IPS DF 19.7 (cell line): ENCODE measurements around the gene COL25A1.
"Not testable (repeated sequence)": the region's sequence is repeated elsewhere in the genome, so short reads cannot be mapped to it uniquely, and the experiment has no call there.

Experiments
- DNase-seq: peaks from one replicate; pipeline ENCODE4 v3.0.0-alpha.2; 2013; ENCODE audit warnings: low read depth, low spot score

The COL25A1 gene

DNA sequence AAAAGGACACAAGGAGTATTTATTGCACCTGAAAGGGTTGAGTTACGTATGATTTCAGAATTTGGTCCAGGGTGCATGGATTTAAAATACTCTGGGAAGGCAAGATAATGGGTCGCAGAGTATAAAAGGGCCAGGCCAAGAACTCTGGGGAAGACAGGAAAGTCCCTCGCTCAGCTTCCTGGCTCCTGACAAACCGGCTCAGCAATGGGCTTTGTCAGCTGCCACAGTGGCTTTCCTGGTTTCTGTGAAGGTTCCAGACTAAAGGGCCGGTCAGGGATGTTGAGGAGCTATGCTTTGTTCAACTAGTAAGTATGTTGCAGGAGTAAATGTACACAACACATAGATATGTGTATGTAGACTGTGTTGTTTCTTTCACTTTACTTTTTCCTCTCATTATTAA, 385.2 kb downstream of the COL25A1 start:
- DNase-seq, result no peak

DNA sequence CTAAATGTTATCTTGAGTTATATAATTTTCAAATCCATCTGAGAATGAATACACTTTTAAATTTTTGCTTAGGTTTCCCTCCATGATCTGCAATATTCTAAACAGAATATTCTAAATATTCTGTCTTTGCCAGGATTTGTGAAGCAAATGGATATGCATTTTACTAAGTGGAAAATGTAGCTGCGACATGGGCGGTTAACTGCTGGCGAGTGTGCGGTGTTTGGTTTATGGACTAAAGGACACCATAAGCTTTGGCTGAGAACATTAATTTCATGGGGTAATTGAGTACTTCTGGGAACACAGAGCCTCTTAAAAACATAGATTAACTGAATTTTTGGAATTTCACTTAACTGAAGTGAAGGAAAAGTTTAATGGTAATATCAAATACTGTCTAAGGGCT, 385.8 kb downstream of the COL25A1 start:
- DNase-seq, result no peak

DNA sequence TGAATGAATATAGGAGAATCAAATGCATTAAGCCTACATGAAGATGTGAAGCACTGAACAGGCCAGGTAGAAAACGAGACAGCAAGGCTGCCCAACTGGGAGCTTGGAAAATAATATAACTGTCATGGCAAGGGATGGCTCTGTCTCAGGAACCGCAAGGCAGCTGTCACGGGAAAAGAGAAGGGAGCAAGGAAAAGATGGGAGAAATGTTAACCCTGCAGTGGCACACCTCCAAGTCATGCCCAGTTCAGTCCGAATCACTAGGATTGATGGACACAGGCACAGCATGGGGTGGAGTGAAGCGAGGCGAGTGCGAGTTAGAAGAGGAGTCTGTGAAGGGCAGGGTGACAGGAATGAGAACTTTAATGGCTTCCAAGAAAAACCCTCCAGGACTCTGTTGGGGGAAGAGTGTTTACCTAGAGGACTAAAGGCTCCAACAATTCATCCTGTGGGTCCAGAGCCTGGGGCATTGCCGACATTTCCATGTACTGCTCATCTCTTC, 395.5 kb downstream of the COL25A1 start:
- no peak for DNase-seq

DNA sequence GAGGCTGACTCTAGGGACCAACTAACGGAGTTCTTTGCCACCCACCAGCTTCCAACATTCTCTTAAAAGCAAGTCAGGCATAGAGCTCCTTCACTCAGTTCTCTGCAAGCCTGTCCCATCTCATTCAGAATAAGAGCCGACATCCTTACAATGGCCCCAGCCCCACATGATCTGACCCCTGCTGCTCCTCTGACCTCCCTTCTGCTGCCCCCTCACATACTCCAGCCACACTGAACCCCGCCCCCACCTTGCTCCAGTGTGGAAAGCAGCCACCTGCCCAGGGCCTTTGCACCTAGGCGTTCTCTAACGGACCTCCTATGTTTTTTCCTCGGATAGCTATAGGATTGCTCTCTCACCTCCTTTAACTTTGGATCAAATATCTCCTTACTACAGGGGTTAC, 396.5 kb downstream of the COL25A1 start:
- no peak for DNase-seq

DNA sequence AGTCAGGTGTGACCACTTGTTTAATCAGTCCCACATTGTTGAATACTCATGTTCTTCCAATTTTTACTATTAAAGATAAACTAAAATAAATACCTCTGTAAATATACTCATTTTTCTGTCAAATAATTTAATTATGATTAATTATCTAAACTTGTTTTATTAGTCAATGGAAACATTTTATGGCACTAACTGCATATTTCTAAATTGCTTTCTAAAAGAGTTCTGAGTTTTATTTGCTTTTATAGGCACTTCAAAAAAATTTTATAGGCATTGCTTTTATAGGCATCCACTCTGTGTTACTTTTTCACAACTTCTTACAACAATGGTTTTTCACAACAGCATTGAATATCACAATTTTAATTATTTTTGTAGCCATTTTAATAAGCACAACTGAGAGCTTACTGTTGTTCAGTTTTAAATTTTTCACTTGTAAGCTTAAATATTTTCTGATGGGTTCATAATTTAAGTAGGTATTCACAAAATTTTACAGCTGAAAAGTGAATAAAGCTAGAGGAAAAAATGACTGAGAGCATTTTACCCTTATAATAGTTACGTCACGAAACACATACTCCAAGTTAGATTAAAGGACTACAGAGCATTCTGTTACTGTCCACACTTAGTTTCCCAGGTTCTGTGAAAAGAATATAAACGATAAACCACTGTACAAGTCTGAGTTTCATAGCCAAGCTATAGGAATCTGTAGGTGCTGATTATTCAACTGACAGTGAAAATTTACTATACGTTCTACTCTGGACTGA, 398.8 kb downstream of the COL25A1 start:
- DNase-seq, result no peak

DNA sequence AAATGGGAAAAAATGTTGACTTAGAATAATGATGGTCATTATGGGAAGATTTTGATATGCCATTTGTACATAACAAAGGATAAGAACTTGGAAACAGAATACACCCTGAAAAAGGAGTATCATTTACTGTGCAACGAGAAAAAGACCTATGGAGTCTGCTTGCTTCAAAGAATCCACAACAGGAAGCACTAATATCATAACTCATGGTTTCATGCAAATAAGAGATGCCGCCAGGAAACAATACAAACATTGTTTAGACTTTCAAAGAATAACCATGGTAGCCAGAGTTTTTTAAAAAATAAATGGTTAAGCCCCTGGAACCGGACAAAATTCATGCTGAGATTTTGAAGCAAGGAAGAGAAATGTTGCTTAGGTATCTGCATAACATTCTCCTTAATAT, 399.7 kb downstream of the COL25A1 start:
- DNase-seq, result no peak

DNA sequence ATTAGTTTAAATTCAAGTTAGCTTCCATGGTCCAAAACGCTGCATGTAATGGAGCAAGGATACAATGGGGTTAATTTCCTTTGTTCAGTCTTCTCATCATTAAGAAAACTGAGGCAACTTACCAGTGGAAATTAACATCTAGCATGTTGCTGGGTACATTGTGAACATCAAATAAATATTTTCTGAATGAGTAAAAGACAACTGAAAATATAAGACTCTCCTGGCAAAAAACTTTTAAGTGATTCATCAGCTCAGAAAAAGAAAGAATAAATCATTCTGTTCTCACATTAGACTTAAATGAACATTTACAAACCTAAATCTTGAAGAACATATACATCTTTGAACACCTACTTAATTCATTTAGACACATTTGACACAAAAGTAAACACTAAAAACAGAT, 401.2 kb downstream of the COL25A1 start:
- no peak for DNase-seq

DNA sequence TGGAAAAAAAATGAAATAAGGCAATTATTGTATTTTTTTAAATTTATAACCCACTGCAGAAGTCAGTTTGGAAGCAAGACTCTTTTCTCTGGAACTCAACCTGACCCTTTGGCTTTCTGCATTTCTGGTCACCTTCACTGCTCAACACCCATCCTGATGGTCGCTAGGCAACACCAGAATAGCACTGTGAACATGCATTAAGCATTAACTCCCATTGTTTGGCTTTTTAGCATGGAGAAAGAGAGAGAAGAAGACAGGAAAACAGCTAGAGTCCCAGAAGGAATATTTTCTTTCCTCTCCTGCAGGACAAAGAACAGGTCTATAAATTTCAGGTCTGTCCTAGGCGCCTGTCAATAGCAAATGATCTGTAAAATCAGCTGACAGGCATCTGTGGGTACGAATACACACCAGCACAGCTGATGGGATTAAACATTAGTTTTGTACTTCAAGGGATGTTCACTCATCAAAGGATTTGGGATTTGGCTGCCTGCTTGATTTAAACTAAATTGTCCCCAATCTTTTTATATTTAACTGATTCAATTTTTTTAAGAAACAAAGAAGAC, 402.4 kb downstream of the COL25A1 start:
- peak; percentile 40 for DNase-seq

DNA sequence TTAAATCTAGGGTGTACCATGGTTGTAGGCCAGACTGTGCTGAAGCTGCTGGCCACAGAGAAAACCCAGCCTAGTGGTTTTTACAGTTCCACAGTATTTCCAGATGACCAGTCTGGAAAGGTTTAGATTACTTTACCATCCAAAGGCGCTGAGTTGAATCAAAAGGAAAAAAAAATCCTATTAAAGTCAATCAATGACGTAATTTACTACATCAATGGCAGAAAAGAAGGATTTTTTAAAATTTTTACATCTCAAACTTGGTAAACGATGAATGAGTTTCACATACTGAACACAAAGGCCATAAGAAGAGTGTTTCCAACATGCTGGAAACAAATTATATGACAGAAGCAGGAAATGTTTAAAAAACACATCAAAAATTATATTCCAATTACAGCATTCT, 409.0 kb downstream of the COL25A1 start:
- DNase-seq, result no peak

DNA sequence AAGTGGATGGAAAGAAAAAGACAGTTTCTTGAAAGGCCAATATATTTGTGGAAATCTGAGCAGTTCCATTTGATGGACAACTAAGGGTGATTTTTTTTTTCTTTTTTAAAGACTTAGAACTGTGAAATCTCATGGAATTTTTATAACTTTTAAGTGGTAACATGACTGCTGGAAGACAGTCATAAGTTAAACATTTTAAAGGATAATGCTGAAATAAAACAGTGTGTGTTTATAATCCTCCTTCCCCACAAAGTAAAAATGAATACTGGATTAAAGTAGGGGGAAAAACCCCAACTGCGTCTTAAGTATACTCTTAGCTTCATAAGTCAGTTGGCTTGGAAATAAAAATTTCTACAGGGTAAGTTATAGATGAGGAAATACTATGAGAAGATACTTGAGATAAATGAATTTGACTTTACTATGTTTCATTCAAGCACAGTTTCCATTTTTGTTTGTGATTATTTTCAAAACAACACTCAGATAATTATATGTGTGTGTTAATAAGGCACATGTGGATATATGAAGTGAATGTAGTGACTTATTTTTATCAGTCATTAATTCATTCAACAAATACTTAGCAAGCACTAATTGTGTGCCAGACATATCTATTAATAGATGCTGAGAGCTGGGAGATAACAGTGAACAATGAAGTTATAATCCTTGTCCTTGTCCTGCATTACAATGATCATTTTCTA, 410.4 kb downstream of the COL25A1 start:
- no peak for DNase-seq

DNA sequence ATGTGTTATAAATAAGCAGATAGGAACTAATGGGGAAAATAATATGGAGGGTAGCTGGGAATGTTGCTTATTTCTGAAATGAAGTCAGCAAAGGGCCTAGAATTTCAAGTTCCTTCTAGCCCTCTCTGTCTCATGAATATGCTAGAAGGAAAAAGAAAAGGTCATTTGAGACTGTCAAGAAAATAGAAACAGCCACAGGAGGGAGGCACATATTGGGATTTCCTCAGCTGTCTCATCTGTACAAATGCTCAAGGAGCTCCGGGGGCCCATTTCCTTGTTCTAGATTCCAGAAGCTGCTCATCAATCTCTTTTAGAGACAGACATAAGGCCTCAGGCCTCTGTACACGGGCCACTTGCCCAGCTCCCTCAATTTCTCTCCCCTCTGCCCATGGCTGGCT, 412.0 kb downstream of the COL25A1 start:
- no peak for DNase-seq

DNA sequence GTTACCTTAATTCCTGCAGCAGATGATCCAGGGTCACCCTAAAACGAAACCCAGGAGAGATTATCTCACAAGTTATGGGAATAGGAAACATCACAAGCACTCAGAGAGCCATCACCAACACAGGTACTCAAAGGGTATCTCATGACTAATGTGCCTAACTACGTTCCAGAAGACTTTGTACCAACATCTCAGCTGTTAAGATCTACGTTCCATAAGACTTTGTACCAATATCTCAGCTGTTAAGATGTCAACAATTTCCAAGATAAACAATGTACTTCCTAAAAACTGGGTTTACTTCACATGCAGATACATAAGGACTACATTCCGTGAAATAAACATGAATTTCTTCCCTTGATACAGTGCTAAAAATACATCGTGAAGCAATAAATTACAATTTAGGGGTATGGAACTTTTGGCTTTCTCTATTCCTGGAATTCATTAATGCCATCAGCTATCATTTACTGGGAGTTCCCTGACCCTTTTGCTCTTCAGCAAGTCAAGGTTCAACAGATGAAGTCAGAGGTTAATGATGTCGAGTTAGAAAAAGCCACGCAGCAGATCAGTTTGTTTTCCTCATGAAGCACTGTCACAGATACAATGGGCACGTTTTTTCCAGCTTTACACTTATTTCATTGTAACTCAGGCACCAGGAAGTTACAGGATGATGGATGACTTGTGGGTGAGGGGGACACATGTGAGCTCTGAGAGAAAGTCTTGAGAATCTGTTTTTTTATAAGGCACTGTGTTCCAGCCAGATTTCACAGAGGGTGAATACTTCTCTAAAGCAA, 412.6 kb downstream of the COL25A1 start:
- no peak for DNase-seq

DNA sequence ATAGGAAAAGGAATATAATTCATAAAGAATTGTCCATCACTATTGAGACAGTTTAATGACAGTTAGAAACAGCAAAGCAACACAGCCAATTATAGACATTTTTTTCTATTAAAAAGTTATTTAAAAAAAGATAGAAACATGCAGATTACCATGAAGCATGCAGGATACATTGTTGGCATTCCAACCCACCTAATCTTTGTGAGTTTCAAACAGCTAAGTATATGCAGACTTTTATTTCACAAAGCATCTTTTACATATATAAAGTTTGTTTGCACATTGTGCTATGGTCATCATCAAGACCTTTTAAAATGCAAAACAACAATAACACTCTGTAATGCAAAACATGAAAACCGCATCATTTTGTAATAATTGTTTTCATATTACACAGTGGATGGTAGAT, 413.7 kb downstream of the COL25A1 start:
- DNase-seq, result no peak

DNA sequence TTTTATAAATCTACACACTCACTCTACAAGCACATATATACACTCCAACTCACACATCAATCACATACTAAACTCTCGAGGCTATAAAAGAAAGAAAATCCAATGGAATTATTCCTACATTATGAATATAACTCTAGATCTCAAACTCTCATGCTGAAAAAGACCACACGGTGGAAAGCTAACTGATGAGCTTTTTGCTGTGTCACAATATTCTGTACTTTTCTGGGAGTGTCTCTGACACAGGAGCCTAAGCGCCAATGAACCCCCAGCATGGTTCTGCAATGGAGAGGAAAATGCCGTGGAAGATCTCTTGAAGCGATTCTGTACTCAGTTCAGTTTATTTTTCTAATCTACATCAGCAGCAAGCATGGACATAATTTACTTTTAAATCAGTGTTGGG, 415.4 kb downstream of the COL25A1 start:
- DNase-seq, result no peak

DNA sequence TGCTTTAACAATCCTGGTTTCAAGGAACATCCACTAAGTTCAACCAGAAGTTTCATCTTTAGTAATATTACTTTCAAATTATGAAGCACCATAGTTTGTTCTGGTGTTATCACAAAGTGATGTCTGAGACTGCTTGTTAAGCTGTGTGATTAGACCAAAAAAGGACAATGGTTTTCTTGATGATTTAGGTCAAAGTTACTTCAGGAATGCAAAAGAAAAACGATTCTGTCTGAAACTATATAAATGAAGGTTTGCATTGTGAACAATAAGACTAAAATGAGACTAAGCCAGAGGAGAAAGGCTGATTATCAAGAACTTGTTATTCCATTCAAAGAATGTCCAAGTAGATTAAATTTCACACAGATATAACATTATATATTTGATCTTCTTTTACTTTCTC, 417.2 kb downstream of the COL25A1 start:
- no peak for DNase-seq

DNA sequence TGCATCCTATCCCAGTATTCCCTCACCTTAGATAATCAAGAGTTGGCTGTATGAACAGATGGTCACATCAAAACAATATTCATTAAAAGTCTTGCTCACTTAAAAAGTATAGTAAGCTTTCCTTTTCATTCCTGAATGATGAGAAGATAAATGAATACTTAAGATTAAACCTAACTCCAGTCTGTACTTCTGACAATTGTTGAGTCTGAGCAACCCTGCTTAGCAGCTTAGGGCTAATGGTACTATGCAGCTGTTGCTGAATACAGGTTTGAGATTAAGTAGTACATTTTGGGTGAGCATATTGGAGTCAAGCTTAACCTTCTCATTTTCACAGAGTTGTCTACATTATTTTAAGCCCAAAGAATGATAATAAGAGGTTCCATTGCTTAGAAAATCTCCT, 417.9 kb downstream of the COL25A1 start:
- DNase-seq, result no peak

DNA sequence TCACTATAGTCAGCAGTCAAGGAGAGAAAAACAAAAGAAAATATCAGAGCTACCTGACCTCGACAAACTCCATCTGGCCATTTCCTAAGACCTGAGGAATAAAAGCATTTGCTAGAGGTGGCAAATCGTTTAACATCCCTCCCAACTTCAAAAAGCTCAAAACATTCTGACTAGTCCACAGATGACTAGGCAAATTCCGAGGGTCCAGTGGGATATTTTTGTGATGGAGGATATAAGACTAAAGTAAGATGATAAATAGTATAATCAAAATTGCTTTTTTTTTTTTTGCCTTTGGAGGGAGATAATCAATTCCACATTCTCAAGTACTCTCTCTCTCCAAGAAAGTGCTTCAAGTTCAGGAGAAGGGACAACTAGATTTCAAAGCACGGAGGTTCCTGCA, 420.5 kb downstream of the COL25A1 start:
- no peak for DNase-seq

DNA sequence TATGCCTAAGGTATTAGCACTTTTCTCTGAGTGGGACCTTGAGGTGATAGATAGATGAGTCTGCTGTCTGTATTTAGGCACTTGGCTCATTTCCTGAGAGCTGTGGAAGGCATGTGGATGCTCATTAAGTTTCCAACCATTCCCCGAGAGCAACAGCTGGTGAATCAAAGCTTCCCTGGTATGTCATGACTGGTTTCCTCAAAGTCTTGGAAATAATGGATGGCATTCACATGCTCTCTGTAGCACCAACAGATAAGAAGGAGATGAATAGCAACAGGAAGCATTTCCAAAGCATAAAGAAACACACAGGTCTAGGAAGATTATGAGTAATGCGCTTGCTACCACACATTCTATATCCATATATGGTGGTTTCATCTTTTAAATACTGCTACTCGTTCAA, 421.3 kb downstream of the COL25A1 start:
- no peak for DNase-seq

DNA sequence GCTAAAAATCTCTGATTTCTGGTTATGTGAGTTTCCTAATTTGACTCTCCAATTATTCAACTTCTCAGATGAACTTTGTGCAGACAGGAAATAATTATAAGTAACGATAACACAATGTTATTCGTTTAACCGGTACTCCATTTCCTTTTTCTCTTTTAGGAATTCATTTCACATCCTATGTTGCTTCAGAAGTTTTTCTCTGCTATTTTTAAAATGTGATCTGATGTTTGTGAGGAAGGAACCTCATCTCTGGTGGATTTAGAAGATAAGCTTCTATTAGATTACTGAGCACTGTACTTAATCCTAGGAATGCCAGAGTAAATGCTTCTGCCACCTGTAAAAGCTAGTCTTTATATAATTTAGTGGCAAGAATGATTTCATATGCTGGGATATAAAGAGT, 423.7 kb downstream of the COL25A1 start:
- DNase-seq, result no peak

DNA sequence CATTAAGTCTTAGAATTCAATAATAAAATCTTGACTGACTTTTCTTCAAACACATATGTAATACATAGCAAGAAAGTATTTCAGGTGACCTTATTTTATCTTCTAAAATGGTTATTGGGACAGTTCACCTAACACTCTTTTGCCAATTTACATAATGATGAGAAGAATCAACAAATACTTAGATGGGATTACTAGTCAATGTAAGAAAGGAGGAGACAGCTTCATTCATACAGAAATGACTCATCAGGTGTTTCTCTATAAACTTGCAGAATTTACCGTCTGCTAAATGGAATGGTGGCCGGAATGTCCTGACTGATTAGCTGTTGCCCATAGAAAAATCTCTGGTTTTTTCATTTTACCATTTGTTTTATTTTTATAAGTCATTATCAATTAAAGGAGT, 424.6 kb downstream of the COL25A1 start:
- no peak for DNase-seq

DNA sequence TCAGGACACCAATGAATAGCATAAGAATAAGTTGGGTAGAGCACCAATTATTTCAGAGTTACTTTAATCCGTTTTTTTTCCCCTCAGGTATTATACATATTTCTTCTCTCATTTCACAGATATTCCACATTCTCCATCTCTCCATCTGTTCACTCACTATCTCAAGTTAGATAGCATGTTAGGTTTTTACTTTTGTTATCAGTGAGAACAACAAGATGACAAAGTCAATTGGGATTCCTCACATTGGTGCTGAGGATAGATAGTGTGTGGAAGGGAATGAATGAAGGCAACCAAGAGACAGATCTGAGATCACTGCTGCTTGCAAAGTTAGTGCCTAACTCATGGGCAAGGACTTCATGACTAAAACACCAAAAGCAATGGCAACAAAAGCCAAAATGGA, 427.7 kb downstream of the COL25A1 start:
- no peak for DNase-seq

DNA sequence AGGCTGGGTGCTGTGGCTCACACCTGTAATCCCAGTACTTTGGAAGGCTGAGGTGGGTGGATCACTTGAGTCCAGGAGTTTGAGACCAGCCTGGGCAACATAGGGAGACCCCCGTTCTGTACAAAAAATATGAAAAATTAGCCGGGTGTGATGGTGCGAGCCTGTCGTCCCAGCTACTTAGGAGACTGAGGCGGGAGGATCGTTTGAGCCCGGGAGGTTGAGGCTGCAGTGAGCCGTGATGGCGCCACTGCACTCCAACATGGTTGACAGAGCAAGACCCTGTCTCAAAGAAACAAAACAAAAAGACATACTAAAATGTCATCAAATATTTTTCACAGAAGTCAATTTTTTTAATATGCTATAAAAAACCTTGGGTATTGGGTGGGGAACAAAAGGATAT, 432.5 kb downstream of the COL25A1 start:
- not testable (repeated sequence) for DNase-seq
